NB4 (cell line): Measurements from ENCODE around the gene BNC2.

Experiments
- MYC ChIP-seq: IDR thresholded peaks from 2 replicates; pipeline ENCODE4 v1.6.1; 2011; ENCODE audit warnings: low read depth, low read length
- POLR2A ChIP-seq: IDR thresholded peaks from 2 replicates; pipeline ENCODE4 v1.6.1; 2011; ENCODE audit warnings: mild to moderate bottlenecking; ENCODE audit not compliant: insufficient read length; ENCODE audit errors: extremely low read depth
- TF ChIP-seq, protein P1 (sequence below): IDR thresholded peaks from one replicate; pipeline ENCODE4 v1.5.1; 2012; ENCODE audit warnings: low read depth, low read length
- TF ChIP-seq, protein P2 (sequence below): IDR thresholded peaks from 2 replicates; pipeline ENCODE4 v1.6.1; 2011; ENCODE audit warnings: low read depth, low read length

DNA sequence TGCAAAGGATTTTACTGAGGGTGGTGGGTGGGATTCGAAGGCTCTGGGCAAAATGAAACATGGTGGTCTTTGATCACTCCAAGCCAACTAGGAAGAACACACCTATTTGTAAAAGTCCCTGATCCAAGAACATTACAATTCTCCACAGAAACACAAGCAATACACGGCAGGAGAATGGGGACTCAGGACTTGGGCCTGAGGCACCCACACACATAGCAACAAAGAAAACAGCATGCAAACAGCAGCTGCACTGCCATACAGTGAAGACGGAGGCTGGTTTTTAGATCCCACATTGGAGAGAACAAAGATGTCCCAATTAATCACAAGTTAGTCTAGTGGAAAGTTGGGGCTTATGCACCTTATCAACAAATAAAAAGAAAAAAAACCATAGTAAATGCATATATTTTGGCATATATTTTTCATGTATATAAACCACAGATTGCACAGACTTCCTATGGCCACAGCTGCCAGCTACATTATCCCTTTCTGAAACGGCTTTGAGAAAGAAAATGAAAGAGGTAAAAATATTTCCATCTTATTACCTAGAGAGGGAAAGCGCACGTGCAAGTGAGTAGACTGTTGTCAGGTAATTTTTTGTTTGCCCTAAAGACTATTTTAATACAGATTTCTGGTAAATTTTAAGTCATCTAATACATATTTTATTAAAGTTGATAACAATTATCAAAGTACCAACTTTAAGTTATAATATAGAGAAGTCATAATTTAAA lies 410.9 kb downstream of the BNC2 start:
- TF ChIP-seq, protein P1, sequence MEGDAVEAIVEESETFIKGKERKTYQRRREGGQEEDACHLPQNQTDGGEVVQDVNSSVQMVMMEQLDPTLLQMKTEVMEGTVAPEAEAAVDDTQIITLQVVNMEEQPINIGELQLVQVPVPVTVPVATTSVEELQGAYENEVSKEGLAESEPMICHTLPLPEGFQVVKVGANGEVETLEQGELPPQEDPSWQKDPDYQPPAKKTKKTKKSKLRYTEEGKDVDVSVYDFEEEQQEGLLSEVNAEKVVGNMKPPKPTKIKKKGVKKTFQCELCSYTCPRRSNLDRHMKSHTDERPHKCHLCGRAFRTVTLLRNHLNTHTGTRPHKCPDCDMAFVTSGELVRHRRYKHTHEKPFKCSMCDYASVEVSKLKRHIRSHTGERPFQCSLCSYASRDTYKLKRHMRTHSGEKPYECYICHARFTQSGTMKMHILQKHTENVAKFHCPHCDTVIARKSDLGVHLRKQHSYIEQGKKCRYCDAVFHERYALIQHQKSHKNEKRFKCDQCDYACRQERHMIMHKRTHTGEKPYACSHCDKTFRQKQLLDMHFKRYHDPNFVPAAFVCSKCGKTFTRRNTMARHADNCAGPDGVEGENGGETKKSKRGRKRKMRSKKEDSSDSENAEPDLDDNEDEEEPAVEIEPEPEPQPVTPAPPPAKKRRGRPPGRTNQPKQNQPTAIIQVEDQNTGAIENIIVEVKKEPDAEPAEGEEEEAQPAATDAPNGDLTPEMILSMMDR, result no peak
- TF ChIP-seq POLR2A (no peak), MYC (no peak)
- TF ChIP-seq, protein P2, sequence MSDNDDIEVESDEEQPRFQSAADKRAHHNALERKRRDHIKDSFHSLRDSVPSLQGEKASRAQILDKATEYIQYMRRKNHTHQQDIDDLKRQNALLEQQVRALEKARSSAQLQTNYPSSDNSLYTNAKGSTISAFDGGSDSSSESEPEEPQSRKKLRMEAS, result no peak
